Activated CD4-positive, alpha-beta T cell treated with anti-CD3 and anti-CD28 coated beads, Interleukin-2, amount 50 U/mL, for 48 hours (primary cell): Measurements from ENCODE around the gene RNU1-3.
A peak's percentile ranks its signal among the peaks of the same experiment; 100 is the strongest.
"Not testable (repeated sequence)": the region's sequence is repeated elsewhere in the genome, so short reads cannot be mapped to it uniquely, and the experiment has no call there.

Experiments
- DNase-seq, 2 experiments: peaks; one replicate each; pipeline ENCODE4 v3.0.0-alpha.2; 2020

Gene RNU1-3

GRCh38 chr1:16636551-16637195 lies 30.1 kb downstream of the RNU1-3 start:
- DNase-seq = peak in 1 of 2 experiments; percentile 2

GRCh38 chr1:16635959-16636358 lies 30.8 kb downstream of the RNU1-3 start:
- DNase-seq = peak in 1 of 2 experiments; percentile 1

DNA sequence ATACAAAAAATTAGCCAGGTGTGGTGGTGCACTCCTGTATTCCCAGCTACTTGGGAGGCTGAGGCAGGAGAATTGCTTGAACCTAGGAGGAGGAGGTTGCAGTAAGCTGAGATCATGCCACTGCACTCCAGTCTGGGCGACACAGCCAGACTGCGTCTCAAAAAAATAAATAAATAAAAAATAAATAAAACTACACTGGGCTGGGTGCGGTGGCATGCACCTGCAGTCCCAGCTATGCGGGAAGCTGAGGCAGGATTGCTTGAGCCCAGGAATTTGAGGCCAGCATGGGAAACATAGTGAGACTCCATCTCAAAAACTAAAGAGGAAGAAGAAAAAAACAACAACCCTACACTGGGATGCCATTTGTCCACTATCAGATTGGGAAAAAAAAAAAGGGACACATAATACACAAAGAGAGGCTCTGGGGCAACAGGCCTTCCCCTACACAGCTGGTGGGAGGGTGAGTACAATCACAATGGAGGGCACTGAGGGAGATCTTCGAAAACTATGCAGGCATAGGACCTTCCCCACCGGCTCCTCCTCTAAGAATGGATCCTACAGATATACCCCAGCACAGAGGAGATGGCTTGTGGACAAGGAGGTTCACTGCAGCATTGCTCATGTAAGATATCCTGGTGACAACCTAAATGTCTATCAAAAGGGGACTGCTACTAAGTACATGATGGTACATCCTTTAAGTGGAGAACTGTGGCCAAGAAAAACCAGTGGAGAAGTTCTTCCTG lies 33.0 kb downstream of the RNU1-3 start:
- peak in 1 of 2 experiments; percentile 1 for DNase-seq

DNA sequence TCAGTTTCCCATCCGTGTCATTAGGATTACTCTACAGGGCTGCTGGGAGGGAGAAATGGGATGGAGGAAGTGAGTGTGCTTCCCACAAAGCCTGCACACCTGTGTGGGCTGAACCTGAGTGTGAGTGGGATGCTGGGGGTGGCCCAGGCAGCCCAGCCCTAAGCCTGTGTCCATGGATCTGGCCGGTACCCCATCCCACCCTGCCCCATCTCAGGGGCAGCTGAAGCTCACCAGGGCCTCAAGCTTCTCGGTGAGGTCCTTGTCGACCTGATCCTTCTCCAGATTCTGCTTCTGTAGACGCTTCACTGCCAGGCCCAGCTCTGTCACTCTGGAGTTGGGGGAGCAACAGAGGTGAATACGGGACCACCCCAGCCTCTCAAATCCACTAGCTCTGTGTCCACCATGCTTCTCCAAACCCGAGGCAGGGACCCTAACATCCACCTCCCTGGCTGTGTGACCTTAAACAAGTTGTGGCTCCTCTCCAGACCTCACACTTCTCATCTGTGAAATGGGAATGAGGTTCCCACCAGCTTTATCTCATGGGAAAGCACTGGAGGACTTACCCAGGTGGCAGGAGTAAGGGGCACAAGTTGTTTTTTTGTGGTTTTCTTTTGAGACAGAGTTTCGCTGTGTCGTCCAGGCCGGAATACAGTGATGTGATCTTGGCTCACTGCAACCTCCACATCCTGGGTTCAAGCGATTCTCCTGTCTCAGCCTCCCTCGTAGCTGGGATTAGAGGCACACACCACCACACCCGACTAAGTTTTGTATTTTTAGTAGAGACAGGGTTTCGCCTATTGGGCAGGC lies 34.5 kb downstream of the RNU1-3 start:
- DNase-seq = peak in 1 of 2 experiments; percentile 2

DNA sequence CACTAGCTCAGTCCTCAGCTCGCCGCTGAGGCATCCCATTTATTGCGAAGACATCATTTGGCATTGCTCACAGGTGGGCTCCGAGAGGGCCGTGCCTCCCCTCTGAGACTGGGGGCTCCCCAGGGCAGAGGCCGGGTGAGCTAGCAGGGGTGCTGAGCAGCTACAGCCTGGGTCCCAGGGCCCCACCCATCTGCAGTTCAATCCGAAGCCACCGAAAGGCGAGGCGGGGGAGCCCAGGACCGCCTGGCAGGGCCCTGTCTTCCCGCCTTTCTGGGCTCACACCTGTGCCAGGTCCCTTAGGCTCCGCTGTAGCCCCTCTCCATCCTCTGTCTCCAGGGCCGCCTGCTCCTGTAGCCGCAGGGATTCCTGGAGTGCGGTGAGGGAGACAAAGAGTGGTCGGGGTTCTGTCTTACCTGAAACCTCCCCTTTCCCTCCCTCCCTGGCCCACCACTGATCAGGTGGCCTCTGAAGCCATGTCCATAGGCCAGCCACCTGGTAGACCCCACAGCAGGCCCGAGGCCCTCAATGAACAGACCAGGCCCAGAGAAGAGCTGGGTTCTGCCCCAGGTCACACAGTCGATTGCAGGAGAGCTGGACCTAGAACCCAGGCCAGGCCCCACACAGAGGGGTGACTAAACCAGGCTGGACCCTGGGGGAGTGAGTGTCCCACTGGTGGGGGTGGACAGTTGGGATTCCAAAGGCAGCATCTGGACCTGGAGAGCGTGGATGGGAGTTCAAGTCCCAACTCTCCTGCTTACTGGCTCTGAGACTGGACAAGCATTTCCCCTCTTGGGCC lies 35.3 kb downstream of the RNU1-3 start:
- peak in 1 of 2 experiments; percentile 3 for DNase-seq

DNA sequence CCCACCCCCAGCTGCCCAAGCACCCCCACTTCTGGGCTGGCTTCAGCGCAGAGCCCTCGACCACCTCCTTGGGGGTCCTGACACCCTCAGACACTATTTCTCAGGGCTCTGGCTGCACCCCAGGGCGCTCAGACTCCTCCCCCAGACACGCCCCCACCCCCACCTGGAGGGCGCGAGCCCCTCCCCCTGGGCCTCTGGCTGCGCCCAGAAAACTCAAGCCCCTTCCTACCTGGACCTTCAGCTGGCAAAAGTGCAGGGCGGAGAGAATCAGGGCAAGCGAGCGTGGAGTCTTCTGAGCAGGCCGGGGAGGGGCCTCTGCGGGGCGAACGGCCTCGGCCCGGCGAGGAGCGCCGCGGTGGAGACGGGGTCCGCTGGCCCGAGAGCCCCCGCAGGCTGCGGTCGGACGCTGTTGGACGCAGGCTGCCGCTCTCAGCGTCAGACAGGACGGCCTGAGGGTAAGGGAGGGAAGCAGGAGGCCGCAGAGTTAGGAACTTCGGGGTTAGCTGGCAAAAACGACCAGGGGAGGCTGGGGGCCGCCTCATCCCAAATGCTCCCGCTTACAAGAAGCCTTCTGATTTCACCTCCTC lies 36.0 kb downstream of the RNU1-3 start:
- no peak for DNase-seq

GRCh38 chr1:16629916-16630530 lies 36.7 kb downstream of the RNU1-3 start:
- DNase-seq = not testable (repeated sequence)

- DNase-seq = no peak
Observed at GRCh38 chr1:16628361-16629111, 38.2 kb downstream of the RNU1-3 start.

DNA sequence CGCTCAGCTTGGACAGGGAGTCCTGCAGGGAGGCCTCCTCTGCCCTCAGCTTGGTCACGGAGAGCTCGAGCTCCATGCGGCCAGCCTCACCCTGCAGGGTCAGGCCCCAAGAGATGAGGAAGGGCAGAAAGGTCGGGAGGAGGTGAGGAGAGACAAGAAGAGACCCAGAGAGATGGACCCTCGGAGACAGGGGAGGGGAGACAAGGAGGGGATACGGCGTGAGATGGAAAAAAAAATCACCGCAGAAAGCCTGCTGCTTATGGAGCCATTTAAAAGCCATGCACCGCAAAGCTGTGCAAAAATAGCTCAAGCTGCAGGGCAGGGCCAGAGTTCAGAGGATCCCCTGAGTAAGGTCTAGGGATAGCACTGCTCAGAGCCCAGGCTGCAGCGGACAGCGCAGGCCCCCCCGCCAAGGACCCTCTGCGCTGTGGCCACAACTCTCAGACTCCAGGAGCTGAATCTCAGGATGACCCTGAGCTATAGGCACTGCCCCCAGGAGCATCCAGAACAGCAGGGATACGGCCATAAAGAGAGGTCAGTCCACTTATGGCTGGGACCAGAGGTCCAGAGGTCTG lies 40.3 kb downstream of the RNU1-3 start:
- DNase-seq = not testable (repeated sequence)

DNA sequence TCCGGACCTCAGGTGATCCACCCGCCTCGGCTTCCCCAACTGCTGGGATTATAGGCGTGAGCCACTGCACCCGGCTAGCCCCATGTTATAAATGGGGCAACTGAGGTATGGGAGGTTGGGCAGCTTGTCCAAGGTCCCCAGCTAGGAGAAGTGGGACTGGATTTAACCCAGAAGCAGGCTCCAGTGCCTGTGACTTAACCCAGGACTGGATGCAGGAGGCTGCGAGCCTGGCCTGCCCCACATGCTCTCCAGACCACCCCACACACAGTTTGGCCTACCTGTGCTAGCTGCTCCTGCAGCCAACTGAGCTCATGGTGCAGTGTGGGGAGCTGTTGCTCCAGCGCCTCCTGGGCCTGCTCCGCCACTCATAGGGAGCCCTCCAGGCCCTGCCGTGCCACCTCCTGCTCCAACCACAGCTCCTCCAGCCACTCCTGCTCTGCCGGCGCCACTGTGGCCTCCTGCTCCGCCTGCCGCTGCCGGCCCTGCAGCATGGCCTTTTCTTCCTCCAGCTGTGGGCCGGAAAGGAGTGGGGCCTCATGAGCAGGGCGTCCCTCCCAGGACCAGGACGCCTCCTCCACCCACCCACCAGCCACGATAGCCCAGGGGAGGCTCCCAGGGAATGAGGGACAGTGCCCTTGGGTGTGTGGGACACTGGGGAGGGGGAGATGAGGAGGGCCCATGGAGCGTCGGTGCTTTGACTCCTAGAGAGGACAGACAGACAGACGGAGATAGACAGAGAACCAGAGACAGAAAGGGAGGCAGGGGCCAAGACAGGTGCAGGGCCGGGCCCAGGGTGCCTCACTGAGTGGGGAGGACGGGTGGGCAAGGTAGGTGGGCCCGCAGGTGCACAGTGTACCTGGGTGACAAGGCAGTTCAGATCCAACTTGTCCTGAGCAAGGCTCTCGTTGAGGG lies 41.0 kb downstream of the RNU1-3 start:
- DNase-seq = no peak

- not testable (repeated sequence) for DNase-seq
Observed at GRCh38 chr1:16623812-16624719, 42.7 kb downstream of the RNU1-3 start.

- not testable (repeated sequence) for DNase-seq
Observed at GRCh38 chr1:16623337-16623736, 43.4 kb downstream of the RNU1-3 start.

- DNase-seq = not testable (repeated sequence)
Observed at GRCh38 chr1:16621681-16622315, 45.0 kb downstream of the RNU1-3 start.

- DNase-seq = no peak
Observed at GRCh38 chr1:16621300-16621658, 45.5 kb downstream of the RNU1-3 start.

- not testable (repeated sequence) for DNase-seq
Observed at GRCh38 chr1:16619803-16620501, 46.8 kb downstream of the RNU1-3 start.

GRCh38 chr1:16618719-16619118 lies 48.0 kb downstream of the RNU1-3 start:
- no peak for DNase-seq
